IPS DF 4.7 (cell line): ENCODE results near the gene TRIM73.
"Not testable (repeated sequence)": the region's sequence is repeated elsewhere in the genome, so short reads cannot be mapped to it uniquely, and the experiment has no call there.

Source experiments
- DNase-seq: peaks from one replicate; pipeline ENCODE4 v3.0.0-alpha.2; 2013; ENCODE audit warnings: low spot score; ENCODE audit errors: extremely low read depth

Gene TRIM73

DNA sequence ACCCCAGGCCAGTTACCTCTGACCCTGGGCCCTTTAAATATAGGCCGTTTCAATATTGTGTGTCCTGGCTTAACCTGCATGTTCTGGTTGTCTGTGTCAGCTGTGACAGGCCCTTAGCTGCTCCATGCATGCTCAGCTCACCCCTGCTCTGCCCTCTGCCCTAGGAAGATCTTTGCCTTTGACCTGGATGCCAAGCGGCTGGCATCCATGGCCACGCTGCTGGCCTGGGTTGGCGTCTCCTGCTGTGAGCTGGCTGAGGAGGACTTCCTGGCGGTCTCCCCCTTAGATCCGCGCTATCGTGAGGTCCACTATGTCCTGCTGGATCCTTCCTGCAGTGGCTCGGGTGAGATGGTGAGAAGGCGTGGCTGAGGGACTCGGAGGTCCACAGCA is 20.0 kb downstream of the TRIM73 start:
- not testable (repeated sequence) for DNase-seq

DNA sequence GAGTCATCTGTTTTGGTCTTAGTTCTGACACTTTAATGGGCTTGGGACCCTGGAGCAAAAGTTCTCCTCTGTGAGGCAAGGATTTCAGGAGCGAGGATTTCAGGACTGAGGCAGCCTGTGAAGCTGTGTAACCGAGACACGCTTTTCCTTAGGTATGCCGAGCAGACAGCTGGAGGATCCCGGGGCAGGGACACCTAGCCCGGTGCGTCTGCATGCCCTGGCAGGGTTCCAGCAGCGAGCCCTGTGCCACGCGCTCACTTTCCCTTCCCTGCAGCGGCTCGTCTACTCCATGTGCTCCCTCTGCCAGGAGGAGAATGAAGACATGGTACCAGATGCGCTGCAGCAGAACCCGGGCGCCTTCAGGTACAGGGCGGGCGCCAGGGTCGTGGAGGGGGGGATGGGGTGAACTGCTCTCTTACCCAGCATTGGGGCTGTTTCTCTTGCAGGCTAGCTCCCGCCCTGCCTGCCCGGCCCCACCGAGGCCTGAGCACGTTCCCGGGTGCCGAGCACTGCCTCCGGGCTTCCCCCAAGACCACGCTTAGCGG is 20.5 kb downstream of the TRIM73 start:
- DNase-seq = not testable (repeated sequence)

GRCh38 chr7:75416787-75417186 is 21.4 kb downstream of the TRIM73 start:
- not testable (repeated sequence) for DNase-seq

- DNase-seq = not testable (repeated sequence)
Observed at GRCh38 chr7:75418292-75418858, 22.9 kb downstream of the TRIM73 start.

DNA sequence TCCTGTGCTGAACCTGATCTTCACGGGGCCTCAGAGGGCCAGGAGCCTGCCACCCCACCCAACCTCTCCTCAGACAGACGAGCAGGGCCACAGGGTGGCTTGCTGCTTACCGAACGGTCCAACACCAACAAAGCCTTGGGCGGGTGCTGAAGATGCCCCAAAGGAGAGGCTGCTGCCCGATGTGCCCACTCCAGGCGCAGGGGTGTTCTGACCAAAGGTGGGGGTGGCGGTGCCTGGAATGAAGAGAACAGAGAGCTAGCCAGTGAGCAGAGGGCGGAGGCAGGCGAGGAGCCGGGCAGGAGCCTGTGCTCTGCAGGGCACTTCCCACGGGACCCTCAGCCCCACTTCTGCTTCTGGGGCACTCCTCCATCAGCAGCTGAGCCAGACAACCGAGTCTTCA is 23.8 kb downstream of the TRIM73 start:
- not testable (repeated sequence) for DNase-seq

DNA sequence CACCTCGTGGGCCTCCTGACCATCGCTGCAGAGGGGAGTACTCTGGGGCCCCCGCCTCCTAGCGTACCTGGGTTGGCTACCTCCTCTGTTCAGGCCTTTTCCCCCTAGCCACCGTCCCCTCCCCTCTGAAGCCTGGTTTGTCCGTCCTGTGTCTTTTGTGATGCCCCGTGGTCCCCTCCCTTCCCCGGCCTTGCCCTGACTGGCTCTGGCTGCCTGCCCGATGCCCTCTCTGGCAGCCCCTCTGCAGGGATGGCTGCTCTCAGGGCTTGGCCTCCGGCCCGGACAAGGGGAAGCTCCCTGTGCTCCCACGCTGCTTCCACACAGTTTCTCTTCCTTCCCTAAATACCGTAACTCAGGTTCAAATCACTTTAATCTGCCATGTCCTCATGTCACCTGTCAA is 24.3 kb downstream of the TRIM73 start:
- DNase-seq = not testable (repeated sequence)

DNA sequence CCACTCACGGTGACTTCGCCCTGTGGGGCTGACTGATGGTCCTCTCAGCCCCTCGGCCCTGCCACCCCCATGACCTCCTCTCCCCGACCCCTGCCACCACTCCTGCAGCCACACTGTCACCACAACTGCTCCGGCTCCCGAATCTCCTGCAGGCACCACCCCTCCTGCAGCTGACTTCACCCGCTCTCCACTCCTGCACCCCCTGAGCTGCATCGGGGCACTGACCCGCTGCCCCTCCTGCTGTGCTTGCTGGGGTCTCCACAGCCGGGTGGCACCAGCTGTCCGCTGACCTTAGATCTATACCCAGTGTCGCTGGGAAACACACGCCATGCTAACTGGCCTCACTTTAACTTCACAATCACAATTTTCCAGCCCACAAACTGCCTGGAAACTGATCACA is 24.7 kb downstream of the TRIM73 start:
- DNase-seq = not testable (repeated sequence)

- not testable (repeated sequence) for DNase-seq
Observed at GRCh38 chr7:75421798-75422710, 26.6 kb downstream of the TRIM73 start.

- not testable (repeated sequence) for DNase-seq
Observed at GRCh38 chr7:75423481-75423880, 28.1 kb downstream of the TRIM73 start.

DNA sequence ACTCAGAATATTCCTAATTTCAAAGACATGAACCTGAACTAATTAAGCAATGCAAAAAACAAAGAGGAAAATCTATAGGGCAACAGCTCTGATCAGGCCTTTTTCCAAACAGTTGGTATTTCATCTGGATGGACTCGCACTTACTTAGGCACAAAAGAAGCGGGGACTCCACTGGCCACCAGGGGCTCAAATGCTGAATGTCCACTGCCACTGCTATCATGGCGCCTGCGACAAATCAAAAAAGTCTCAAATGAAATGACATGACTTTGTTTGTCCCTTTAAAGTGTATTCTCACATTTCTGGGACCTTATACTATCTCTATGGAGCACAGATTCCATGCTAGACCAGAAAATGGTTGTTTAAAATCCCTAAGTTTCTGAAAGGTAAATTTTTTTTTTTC is 43.6 kb downstream of the TRIM73 start:
- not testable (repeated sequence) for DNase-seq

DNA sequence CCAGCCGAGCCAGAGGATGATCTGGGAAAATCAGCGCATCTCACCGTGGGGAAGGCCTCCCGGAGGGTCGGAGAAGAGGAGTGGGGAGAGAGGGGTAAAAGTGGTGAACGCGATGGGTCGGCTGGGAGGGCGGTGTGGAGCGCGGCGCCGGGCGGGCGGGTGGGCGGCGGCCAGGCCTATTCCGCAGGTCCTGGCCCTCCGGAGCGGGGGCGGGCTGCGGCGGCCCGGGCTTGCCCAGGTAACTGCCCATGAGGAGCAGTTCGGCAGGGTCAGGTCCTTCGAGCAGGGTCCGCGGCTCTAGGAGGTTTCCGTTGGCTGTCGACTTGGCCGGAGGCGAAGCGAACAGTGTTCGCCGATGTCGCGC is 46.7 kb downstream of the TRIM73 start:
- not testable (repeated sequence) for DNase-seq

- not testable (repeated sequence) for DNase-seq
Observed at GRCh38 chr7:75442465-75443111, 47.2 kb downstream of the TRIM73 start.

DNA sequence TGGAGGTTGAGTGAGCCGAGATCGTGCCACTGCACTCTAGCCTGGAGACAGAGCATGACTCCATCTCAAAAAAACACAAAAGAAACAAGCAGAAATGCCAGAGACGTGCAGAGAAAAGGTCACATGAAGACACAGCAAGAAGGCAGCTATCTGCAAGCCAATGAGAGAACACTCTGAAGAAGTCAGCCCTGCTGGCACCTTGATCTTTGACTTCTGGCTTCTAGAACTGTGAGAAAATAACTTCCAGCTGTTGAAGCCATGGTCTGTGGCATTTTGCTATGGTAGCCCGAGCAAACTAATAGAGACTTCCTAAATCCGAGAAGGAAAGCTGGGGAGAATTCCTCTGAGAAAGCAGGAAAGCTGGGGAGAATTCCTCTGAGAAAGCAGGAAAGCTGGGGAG is 54.5 kb downstream of the TRIM73 start:
- DNase-seq = not testable (repeated sequence)

DNA sequence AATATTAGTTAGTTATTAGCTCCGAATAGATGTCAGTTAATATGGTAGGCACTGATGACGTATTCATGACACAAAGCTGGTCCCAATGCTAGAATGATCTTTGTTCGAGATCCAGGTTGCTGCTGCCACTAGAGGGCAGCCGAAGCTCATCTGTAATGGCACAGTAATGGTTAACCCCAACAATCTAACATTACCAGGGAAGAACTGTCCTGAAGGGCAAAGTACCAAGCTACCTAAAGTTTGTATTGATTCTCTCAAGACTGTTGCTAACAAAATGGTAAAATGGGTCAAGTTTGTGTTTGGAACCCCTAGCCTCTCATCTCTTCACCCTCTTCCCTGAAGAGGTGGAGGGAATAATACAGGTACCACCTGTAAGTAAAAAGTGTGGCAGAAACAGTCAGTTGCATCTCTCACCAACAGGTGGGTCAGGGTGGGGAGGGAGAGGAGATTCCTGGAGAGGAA is 57.1 kb downstream of the TRIM73 start:
- not testable (repeated sequence) for DNase-seq
